Measurements from ENCODE around the gene SCN11A.
"Not testable (repeated sequence)": the region's sequence is repeated elsewhere in the genome, so short reads cannot be mapped to it uniquely, and the experiment has no call there.

SCN11A gene

DNA sequence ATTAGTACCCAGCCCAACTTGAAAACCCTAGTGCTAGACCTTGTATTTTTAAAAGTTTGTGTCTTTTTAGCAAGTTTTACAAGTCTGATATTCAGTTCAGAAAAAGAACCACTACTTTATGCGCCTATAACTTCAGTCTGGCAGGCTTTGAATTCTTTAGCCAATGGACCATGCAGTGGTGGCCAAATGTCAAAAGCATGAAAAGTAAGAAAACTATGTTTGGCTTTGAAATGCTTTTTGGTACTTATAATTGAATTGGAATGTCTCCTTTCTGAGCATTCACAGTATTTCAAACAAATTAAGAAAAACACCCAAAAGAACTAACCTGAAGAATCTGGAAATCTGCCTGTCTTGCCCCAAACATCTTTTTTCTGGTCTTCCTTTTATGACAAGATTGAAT, 12.9 kb upstream of the SCN11A start:
- no peak for DNase-seq

DNA sequence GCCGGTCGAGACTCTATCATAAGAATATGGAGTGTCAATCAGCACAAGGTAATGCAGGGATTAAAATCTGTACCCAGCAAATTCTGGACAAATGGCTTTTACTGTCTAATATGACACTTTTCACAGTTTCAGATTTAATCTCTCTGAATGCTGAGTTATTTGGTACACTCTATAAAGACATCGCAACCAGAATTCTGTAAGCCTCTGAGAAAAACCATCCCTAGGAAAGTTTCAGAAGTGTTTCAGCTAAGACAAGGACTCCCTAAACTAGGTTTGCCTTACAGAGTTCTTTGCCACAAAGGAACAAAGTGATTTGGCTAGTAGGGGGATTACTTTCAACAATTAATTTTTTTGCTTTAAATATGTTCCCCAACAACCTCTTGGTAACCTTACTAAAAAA, 11.4 kb upstream of the SCN11A start:
- no peak for DNase-seq

DNA sequence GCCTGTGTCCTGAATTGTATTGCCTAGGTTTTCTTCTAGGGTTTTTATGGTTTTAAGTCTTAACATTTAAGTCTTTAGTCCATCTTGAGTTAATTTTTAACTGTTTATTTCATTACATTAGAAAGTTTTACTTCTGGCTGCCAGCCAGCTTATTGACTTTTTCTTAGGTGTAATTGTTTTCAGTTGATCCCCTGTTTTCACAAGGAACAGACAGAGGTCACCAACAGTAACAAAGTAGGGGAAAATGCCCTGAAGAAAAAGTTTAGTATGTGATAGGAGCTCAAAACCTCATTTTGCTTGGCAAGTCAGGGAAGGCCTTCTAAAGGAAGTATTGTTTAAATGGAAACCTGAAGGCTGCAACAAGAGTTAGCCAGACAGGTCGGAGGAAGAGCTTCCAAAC, 10.4 kb upstream of the SCN11A start:
- DNase-seq: no peak

DNA sequence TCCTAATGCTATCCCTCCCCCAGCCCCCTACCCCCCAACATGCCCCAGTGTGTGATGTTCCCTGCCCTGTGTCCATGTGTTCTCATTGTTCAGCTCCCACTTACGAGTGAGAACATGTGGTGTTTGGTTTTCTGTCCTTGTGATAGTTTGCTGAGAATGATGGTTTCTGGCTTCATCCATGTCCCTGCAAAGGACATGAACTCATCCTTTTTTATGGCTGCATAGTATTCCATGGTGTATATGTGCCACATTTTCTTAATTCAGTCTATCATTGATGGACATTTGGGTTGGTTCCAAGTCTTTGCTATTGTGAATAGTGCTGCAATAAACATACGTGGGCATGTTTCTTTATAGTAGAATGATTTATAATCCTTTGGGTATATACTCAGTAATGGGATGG, 9.5 kb upstream of the SCN11A start:
- not testable (repeated sequence) for DNase-seq

DNA sequence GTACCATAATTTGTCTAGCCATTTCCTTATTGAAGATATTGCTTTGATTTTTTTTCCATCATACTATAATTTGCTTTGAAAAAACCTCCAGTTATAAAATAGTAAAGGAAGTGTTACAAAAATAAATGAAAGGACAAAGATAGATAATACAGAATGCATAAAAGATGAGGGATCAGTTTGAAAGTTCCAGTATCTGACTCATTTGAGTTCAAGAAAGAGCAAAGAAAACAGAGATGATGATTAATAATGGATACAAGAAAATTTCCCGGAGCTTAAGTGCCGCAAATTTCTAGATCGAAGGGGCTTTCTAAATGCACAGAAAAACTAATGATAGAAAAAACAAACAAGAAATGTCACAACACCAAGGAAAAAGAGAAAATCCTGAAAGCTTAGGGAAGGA, 4.4 kb upstream of the SCN11A start:
- DNase-seq: no peak

DNA sequence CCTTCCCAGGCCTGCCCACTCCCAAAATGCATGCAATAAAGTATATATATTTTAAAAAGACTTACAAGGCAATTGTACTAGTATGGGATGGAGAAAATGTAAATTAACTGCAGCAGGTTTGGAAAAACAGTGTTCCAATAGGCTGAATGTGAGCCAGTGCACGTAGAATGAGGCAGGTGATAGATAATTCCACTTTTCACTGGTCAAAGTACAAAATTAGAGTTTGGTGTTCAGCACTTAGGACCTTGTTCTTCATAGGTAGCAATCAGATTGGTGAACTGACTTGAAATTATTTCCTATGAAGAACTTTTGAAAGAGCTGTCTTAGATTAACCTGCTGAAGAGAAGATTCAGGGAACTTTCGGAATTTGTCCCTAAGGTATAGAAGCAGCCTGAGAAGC, 2.0 kb upstream of the SCN11A start:
- DNase-seq: no peak

DNA sequence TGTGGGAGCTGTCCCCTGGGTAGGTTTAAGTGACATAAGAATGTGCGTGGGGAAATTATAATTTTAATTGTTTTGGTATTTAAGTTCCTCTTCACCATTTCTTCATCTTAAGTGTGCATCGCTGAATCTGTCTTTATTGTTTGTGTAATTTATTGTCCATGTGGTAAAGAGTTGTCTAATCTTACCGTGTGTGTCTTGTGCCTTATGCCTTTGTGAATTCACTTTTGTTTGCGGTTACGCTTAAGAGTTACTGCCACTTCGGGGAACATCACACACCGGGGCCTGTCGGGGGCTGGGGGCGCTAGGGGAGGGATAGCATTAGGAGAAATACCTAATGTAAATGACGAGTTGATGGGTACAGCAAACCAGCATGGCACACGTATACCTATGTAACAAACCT, 839 bp upstream of the SCN11A start:
- no peak for DNase-seq

DNA sequence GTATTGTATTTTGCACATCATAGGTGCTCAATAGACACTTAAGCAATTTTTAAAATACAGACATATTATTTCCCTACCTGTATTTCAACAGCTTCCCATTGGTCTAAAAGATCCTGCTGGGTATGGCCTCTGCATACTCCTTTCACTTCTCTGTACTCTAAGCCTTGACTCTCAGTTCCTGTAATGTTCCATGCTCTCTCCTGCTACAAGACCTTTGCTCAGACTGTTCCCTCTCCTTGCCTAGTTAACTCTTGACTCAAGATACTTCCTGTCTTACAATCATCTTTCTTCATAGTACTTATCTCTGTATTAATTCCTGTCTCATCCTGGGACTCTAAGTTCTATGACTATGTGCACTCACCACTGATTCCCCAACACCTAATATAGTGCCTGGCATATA, 1.7 kb downstream of the SCN11A start:
- no peak for DNase-seq

DNA sequence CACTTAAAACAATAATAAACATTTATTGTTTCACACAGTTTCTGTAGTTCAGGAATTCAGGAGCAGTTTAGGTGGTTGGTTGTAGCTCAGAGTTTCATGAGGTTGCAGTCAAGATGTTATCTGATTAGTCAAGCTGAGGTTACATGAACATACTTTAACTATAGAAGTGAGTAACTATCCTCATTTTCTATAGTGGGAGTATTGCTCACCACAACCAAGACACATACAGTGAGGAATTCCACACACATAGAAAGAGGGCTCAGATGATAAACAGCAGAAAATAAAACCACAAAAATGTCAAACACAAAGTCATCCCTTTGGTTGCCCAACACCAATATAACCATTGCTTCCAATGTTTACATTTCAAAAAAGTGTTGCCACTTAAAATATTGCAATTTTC, 13.6 kb downstream of the SCN11A start:
- DNase-seq: no peak

DNA sequence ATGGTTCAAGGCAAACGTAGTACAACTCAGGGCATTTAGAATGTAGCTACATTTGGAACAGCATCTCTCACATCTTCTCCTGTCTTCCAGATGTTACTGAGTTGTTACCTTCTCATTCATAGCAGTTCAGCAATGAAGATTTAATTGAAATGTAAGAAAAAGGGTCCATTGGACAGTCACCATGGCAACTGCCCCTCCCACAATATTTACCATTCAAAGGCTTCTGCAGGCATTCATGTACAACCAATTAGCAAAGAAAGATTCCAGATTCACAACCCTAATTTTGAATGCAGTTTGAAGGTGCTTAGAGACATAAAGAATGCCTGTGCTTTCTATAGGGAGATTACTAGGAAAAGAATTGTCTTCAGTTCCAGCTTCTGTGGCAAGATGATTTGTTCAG, 22.2 kb downstream of the SCN11A start:
- DNase-seq: no peak

DNA sequence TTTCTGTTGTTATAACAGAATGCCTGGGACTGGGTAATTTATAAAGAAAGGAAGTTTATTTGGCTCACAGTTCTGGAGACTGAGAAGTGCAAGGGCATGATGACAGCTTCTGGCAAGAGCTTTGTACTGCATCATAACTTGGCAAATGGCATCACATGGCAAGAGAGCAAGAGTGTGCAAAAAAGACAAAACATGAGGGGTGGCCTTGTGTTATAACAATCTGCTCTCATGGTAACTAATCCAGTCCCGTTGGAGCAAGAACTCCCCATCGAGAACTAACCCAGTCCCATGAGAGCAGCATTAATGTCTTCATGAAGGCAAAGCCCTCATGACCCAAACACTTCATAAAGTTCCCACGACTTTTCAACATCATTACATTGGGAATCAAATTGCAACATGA, 23.2 kb downstream of the SCN11A start:
- DNase-seq: no peak

DNA sequence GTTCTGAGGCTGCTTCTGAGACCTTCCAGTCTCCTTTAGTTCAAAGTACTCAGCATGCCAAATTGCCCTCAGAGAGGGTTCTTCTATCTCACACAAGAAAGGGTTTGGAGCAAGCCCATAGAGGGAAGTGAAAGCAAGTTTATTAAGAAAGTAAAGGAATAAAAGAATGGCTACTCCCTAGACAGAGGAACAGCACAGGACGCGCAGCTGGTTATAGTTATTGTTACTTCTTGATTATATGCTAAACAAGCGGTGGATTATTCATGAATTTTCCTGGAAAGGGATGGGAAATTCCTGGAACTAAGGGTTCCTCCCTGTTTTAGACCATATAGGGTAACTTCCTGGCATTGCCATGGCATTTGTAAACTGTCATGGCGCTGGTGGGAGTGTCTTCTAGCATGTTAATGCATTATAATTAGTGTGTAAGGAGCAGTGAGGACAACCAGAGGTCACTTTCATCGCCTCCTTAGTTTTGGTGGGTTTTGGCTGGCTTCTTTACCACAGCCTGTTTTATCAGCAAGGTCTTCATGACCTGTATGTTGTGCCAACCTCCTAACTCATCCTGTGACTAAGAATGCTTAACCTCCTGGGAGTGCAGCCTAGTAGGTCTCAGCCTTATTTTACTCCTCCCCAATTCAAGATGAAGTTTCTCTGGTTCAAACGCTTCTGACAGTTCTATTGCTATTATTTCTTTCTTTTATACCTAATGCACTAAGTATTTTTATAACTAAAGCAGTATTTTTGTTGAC, 26.3 kb downstream of the SCN11A start:
- no peak for DNase-seq

DNA sequence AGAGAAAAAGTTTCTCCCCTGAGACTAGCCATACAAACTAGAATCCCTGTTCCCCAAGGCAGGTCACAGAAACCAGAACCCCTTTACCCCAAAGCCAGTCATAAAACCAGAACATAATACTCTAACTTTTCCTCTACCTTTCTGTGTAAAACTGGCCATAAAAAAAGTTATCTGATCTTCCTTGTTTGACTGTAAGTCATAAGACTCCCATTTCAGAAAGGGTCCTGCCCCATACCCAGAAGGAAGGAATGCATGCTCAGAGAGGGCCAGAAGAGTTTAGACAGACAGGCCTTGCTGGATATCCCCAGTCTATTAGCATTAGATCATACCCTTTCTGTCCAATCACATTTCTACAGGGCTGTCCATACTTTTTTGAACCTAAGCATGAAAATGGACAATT, 27.2 kb downstream of the SCN11A start:
- no peak for DNase-seq

DNA sequence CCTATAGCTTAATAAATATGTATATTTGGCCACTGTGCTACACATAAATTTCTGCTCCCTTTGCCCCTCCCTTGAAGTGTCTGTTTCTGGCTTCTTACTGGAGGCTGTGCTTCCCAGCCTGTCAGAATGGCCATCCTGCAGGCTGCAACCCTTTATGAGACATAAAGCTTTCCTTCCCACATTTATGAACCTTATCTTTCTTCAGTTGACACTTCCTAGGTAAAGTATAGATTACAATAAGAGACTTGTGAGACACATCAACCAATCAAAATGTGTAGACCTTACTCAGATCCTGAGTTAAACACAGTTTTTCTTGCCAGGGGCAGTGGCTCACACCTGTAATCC, 29.5 kb downstream of the SCN11A start:
- DNase-seq: no peak

DNA sequence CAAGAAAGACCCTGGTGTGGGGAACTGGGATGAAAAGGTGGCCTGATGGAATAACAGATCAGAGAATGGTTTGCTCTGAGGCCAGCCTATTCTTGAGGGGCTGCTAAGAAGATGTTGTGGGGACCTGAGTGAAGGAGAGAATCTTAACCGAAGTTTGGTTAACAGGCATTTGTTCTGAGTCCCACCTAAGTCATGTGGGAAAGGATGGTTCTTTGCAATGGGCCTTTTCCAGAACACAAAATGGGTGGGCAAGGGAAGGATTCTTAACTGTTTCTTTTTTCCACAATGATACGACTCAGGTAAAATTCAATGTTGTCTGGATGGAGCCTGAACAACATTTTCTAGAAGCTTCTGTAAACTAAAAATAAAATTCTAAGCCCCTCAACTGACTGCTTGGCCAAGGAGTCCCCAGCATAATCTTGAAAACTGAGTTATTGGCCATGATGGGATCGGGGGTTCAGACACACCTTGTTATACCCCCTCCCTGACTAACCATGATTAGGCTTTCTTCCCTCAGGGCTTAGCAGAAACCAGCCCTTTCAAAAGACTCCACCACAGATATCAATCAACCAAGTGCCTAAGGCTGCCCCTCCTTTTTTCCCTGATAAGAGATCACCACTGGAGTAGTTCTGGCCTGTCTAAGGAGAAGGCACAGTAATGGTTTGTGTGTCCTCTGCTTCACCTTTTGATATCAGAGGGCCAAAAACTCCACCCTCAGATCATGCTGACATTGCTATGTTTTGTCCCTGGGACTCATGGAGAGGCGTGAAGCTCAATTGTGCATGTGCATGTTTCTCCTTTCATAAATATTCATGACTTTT, 30.1 kb downstream of the SCN11A start:
- no peak for DNase-seq

DNA sequence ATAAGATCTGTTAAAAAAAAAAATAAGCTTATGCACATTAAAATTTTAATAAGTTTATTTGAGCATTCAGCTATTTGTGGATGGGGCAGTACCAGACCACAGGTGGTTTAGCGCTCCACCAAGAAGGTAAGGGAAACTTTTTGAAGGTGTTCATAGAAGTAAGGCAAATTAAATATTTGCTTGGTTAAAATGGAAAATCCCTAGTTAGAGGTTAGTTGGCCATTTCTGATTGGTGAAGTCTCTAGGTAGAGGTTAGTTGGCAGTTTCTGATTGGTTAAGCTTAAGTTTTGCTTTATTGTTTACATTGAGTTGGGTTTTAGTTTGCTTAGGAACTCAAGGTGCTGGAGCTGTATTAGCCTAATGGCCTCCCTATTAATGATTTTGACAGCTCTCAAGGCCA, 30.7 kb downstream of the SCN11A start:
- no peak for DNase-seq

DNA sequence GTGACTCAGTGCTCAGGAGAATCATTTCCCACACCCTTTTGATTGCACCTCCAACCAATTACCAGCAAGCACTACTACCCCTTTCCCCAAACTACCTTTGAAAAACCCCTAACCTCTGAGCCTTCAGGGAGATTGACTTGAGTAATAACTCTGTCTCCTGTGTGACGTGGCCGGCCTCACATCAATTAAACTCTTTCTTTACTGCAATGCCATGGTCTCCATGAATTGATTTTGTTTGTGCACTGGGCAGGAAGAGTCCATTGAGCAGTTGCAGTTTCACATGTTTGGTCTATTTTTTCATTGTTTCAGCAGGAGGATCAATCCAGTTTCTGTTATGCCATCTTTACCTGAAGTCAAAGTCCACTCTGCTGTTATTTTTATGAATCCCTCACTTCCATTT, 32.4 kb downstream of the SCN11A start:
- no peak for DNase-seq

DNA sequence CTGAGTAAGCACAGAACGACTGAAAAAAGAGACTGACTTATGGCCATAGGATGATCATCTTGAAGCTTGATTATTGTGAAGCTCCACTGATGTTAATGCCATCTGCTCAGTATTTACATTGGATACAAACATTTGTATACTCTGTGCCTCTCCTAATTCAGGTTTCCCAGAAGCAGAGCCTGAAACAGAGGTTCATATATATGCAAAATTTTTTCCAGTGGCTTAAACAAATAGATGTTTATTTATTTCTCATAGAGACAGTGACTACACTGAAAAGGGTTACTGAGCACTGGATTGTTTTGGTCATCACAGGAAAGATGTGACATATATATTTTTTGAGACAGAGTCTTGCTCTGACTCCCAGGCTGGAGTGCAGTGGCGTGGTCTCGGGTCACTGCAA, 36.3 kb downstream of the SCN11A start:
- no peak for DNase-seq

DNA sequence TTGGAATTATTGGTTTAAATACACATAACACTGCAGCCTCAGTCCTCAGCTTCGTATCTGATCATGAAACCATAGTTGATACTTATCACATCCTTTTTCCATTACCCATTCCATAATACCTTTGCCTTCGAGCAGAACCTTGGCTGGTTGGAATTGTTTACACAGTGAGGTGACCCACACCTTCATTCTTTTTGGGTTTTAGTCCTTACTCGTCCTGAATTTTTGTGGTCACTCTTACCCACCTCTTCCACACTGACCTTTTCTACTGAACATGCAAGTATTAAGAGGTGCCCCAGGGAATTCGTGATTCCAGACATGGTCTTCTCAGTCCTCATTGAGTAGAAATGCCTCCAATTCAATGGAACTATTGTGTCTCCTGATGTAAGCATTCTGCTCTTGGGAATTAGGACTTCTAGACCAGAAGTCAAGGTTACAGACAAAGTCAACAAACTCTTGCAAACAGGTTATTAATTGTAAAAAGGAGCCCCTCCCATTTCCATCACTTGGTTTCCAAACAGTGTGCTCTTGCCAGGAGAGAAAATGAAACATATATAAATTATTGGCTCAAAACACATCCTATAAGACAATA, 37.7 kb downstream of the SCN11A start:
- no peak for DNase-seq

DNA sequence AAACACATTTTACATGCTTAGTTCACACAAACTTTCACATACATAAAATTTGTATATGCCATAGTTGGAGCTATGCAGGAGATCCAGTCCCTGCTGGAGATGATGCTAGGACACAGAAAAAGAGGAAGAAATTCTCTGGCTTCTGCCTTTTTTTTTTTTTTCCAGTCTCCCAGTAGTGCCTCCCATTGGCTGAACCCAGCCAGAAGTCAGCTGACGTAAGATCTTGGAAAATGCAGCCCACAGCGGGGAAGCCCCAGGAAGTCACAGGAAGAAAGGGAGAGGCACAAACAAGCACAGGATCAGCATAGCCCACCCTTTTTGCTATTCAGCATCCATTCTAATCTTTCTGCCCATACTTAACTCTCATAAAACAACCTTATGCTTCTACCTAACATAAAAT, 38.5 kb downstream of the SCN11A start:
- no peak for DNase-seq

DNA sequence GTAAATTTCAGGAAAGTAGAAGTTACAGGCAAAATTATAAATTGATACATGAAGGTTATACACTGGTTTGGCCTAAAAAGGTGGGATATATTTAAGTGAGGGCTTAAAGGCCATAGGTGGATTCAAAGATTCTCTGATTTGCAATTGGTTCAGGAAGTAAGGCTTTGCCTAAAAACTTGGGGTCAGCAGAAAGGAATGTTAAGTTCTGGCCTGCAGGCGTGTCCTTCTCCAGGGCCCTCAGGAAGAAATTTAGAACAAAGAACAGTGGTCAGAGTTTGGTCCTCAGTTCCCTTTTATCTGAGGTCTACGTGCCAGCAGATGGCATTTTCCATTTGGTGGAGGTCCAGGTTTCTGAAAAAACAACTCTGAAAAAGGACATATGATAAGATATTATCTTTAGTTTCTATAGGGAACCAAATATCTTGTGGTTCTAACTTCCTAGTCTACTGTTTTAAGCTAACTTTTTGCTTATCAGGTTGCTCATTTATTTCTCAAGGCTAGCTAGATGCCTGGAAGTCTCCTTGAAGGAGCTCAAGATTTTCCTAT, 40.5 kb downstream of the SCN11A start:
- no peak for DNase-seq

DNA sequence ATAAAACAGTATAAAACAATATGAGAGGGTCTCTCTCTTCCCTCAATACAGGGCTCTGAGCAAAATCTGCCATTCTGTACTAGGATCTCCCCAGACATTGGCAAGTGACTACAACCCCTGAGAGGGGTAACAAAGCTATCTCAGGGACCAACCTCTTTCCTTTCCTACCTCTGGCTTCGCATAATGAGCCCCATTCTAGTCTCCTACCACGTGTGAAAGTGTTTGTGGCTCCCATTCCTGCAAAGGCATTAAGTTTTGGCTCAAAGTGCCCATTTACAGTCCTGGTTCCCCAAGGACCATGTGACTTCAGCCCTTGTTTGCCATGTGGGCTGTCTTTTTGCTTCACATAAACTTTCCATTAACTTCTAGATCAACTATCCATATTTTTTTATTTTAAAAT, 46.4 kb downstream of the SCN11A start:
- no peak for DNase-seq

Measured in NCI-H748 treated with DMSO at 0.1 percent for 48 hours (cell line).